Parathyroid adenoma (tissue), 2 donors: ENCODE measurements around the gene ANP32E.
"Not testable (repeated sequence)": the region's sequence is repeated elsewhere in the genome, so short reads cannot be mapped to it uniquely, and the experiment has no call there.

Source experiments
- H2AFZ ChIP-seq: fragments of 300-600 bp; sonication (generic); one replicate; pipeline ENCODE4 v1.7.0; 2017; ENCODE audit warnings: antibody characterized with exemption, mild to moderate bottlenecking
- H3K27ac ChIP-seq: fragments of 300-600 bp; sonication (generic); one replicate; pipeline ENCODE4 v1.7.0; 2017
- H3K27me3 ChIP-seq: fragments of 300-600 bp; sonication (generic); one replicate; pipeline ENCODE4 v1.7.0; 2017; ENCODE audit warnings: low read length; ENCODE audit not compliant: control insufficient read depth, insufficient read depth
- H3K36me3 ChIP-seq: fragments of 300-600 bp; sonication (generic); one replicate; pipeline ENCODE4 v1.7.0; 2017; ENCODE audit warnings: low read length; ENCODE audit not compliant: control insufficient read depth, insufficient read depth
- H3K4me1 ChIP-seq: fragments of 300-600 bp; sonication (generic); one replicate; pipeline ENCODE4 v1.7.0; 2017; ENCODE audit warnings: control low read depth
- H3K4me2 ChIP-seq: fragments of 300-600 bp; sonication (generic); one replicate; pipeline ENCODE4 v1.7.0; 2017; ENCODE audit warnings: low read length
- H3K4me3 ChIP-seq: fragments of 300-600 bp; sonication (generic); one replicate; pipeline ENCODE4 v1.7.0; 2017; ENCODE audit warnings: low read depth, low read length
- H3K79me2 ChIP-seq: fragments of 300-600 bp; sonication (generic); one replicate; pipeline ENCODE4 v1.7.0; 2017; ENCODE audit warnings: control low read depth
- H3K9ac ChIP-seq: fragments of 300-600 bp; sonication (generic); one replicate; pipeline ENCODE4 v1.7.0; 2017; ENCODE audit warnings: mild to moderate bottlenecking
- H3K9me3 ChIP-seq: fragments of 300-600 bp; sonication (generic); one replicate; pipeline ENCODE4 v1.7.0; 2017; ENCODE audit warnings: low read length; ENCODE audit not compliant: control insufficient read depth
- CTCF ChIP-seq: fragments of 300-600 bp; sonication (generic); IDR thresholded peaks from one replicate; pipeline ENCODE4 v1.7.0; 2017; ENCODE audit warnings: antibody characterized with exemption, mild to moderate bottlenecking
- donor health status: primary hyperparathyroidism.

The ANP32E gene

GRCh38 chr1:150213170-150214098, 22.5 kb downstream of the ANP32E start:
- Histone ChIP-seq H3K36me3 (no peaks in the 10 kb centered on the region), H3K9ac (no peak overlapping the region), H3K4me3 (peak overlapping the region; percentile 71), H3K27me3 (no peaks in the 10 kb centered on the region), H3K4me1 (peaks cover 3% of the 10 kb centered on the region), H3K4me2 (peak overlapping the region; percentile 75), H2AFZ (peak overlapping the region; percentile 89), H3K9me3 (no peaks in the 10 kb centered on the region), H3K27ac (peak overlapping the region; percentile 76), H3K79me2 (no peaks in the 10 kb centered on the region)
- TF ChIP-seq CTCF = peak; percentile 10

GRCh38 chr1:150212070-150212469, 23.8 kb downstream of the ANP32E start:
- Histone ChIP-seq H3K9ac (no peak overlapping the region), H3K4me3 (no peak overlapping the region), H3K4me1 (peaks cover 3% of the 10 kb centered on the region), H3K4me2 (no peak overlapping the region), H2AFZ (no peak overlapping the region), H3K27ac (no peak overlapping the region), H3K27me3 (no peaks in the 10 kb centered on the region), H3K79me2 (no peaks in the 10 kb centered on the region), H3K36me3 (no peaks in the 10 kb centered on the region), H3K9me3 (no peaks in the 10 kb centered on the region)
- no peak for TF ChIP-seq CTCF

- Histone ChIP-seq H3K4me2 (no peak overlapping the region), H3K4me1 (peaks cover 3% of the 10 kb centered on the region), H2AFZ (no peak overlapping the region), H3K27ac (no peak overlapping the region), H3K9ac (no peak overlapping the region), H3K27me3 (no peaks in the 10 kb centered on the region), H3K4me3 (no peak overlapping the region), H3K9me3 (no peaks in the 10 kb centered on the region), H3K36me3 (no peaks in the 10 kb centered on the region), H3K79me2 (no peaks in the 10 kb centered on the region)
- TF ChIP-seq CTCF = no peak
Observed at GRCh38 chr1:150210706-150211105, 25.2 kb downstream of the ANP32E start.

DNA sequence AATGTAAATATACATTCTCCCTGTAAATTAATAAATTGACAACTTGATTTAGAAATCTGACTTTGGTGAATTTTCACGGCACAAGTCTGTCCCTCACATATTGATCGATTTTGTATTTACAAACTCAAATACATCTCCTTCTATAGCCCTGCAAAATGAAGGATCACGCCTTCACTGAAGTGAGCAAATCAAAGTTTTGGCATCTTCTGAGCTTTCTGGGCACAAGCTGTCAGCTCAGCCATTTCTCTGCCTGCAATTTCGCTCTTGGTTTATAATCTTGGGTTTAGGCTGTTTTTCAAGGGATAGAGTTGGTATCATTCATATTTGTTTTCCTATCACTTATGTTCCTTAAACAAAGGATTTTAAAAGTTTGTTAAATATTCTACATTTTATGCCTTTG, 25.8 kb downstream of the ANP32E start:
- H3K4me2 ChIP-seq = no peak overlapping the region
- H3K27ac ChIP-seq = no peak overlapping the region
- TF ChIP-seq CTCF = no peak
- no peaks in the 10 kb centered on the region for H3K79me2 ChIP-seq
- no peak overlapping the region for H2AFZ ChIP-seq
- H3K36me3 ChIP-seq = no peaks in the 10 kb centered on the region
- no peak overlapping the region for H3K4me3 ChIP-seq
- H3K9ac ChIP-seq = no peak overlapping the region
- no peaks in the 10 kb centered on the region for H3K27me3 ChIP-seq
- H3K4me1 ChIP-seq = peaks cover 3% of the 10 kb centered on the region
- H3K9me3 ChIP-seq = no peaks in the 10 kb centered on the region

- H3K79me2 ChIP-seq, H2AFZ ChIP-seq, H3K4me1 ChIP-seq, H3K9ac ChIP-seq, H3K27ac ChIP-seq, H3K9me3 ChIP-seq, H3K4me3 ChIP-seq, H3K27me3 ChIP-seq, H3K36me3 ChIP-seq, H3K4me2 ChIP-seq: not testable (repeated sequence)
Observed at GRCh38 chr1:150208460-150208859, 27.5 kb downstream of the ANP32E start.
